Neural progenitor cell (in vitro differentiated cells): Measurements from ENCODE around the gene OSGIN1.

Experiments used
- CTCF ChIP-seq: fragments of 200-600 bp; sonication (generic); IDR thresholded peaks from 2 replicates; pipeline ENCODE4 v1.5.1; 2017; ENCODE audit warnings: antibody characterized with exemption, mild to moderate bottlenecking
- EZH2 ChIP-seq: fragments of 200-600 bp; sonication (generic); IDR thresholded peaks from 2 replicates; pipeline ENCODE4 v1.6.1; 2017; ENCODE audit warnings: antibody characterized with exemption, mild to moderate bottlenecking, moderate library complexity
- EZH2phosphoT487 ChIP-seq: fragments of 200-600 bp; sonication (generic); IDR thresholded peaks from 2 replicates; pipeline ENCODE4 v1.6.1; 2017; ENCODE audit warnings: antibody characterized with exemption

- TF ChIP-seq CTCF (no peak), EZH2 (no peak), EZH2phosphoT487 (no peak)
Observed at GRCh38 chr16:83932304-83932703, 20.7 kb upstream of the OSGIN1 start.
